MCF 10A (cell line): ENCODE measurements around the gene PARD3B. TPM values are rescaled to one million over a fixed set of nuclear protein-coding genes. Genes with fewer than 3 reads are reported as not detected.

ENCODE experiments used
- BruUV-seq: library from RNA; stranded (reverse); fragments of 400-500 nt; replicated peaks from 2 replicates; lab custom pipeline; 2021; lab: Mats Ljungman, UMichigan
- CTCF ChIA-PET: fragments of 300-600 bp; sonication (Branson Sonifier 250); formaldehyde crosslinking; extraction: SDS; loops from one replicate; lab custom pipeline; 2021; ENCODE audit warnings: antibody characterized with exemption, inconsistent platforms; lab: Yijun Ruan, JAX
- POLR2A ChIA-PET: fragments of 300-600, 350-650 bp; sonication (Branson Sonifier 250); formaldehyde crosslinking; extraction: SDS; loops from one replicate; lab custom pipeline; 2020; ENCODE audit warnings: antibody characterized with exemption, inconsistent platforms; lab: Yijun Ruan, JAX
- DNase-seq: peaks from one replicate; pipeline ENCODE4 v3.0.0-alpha.2; 2018; ENCODE audit not compliant: unreplicated experiment
- H3K27ac Mint-ChIP-seq: one replicate; pipeline ENCODE4 v1.8.0; 2022; ENCODE audit warnings: mild to moderate bottlenecking, low read depth, mixed read lengths; ENCODE audit not compliant: unreplicated experiment
- H3K27me3 Mint-ChIP-seq: one replicate; pipeline ENCODE4 v1.8.0; 2022; ENCODE audit warnings: mixed read lengths; ENCODE audit not compliant: insufficient read depth, unreplicated experiment
- H3K36me3 Mint-ChIP-seq: one replicate; pipeline ENCODE4 v1.8.0; 2022; ENCODE audit warnings: mild to moderate bottlenecking, moderate library complexity, mixed read lengths; ENCODE audit not compliant: insufficient read depth, unreplicated experiment
- H3K4me1 Mint-ChIP-seq: one replicate; pipeline ENCODE4 v1.8.0; 2022; ENCODE audit warnings: mixed read lengths; ENCODE audit not compliant: insufficient read depth, unreplicated experiment
- H3K4me3 Mint-ChIP-seq: one replicate; pipeline ENCODE4 v1.8.0; 2022; ENCODE audit warnings: mild to moderate bottlenecking, moderate library complexity, mixed read lengths; ENCODE audit not compliant: unreplicated experiment
- H3K9me3 Mint-ChIP-seq: one replicate; pipeline ENCODE4 v1.8.0; 2022; ENCODE audit warnings: mixed read lengths; ENCODE audit not compliant: unreplicated experiment
- CTCF ChIP-seq: fragments of 200-600 bp; IDR thresholded peaks from one replicate; pipeline ENCODE4 v1.8.0; 2022; ENCODE audit warnings: antibody characterized with exemption, mild to moderate bottlenecking; ENCODE audit not compliant: unreplicated experiment
- intact Hi-C: fragments of 100-400 bp; cut with micrococcal nuclease; formaldehyde crosslinking; loops from 2 replicates; pipeline ENCODE4 v1.14.1; 2022
- total RNA-seq: library from RNA; stranded (reverse); gene quantifications from 2 replicates; pipeline ENCODE4 v1.2.3, GENCODE V29; 2022

PARD3B gene
- total RNA-seq, 1 experiment from 2014 or later: 11.6 TPM

GRCh38 chr2:205556841-205557539 is 1011.7 kb downstream of the PARD3B start:
- Mint-ChIP-seq H3K27ac (no peak overlapping the region), H3K4me3 (no peak overlapping the region), H3K36me3 (no peaks in the 10 kb centered on the region), H3K27me3 (no peaks in the 10 kb centered on the region), H3K4me1 (no peaks in the 10 kb centered on the region), H3K9me3 (no peaks in the 10 kb centered on the region)
- ChIA-PET CTCF (interaction anchor here (0.5 kb wide), 2 partner anchors 385 to 1137 kb away, joined by 3 to 5 read pairs; no protein-coding TSS in a partner anchor), POLR2A (interaction anchor here (0.6 kb wide), 1 partner anchor 10 kb away, joined by 3 read pairs; no protein-coding TSS in a partner anchor)
- TF ChIP-seq CTCF: no peak
- no peak for DNase-seq
- intact Hi-C loops: no loop called here
- no TSS peak for BruUV-seq

GRCh38 chr2:205557873-205558272 is 1012.6 kb downstream of the PARD3B start:
- Mint-ChIP-seq H3K4me3 (no peak overlapping the region), H3K27me3 (no peaks in the 10 kb centered on the region), H3K27ac (no peak overlapping the region), H3K9me3 (no peaks in the 10 kb centered on the region), H3K4me1 (no peaks in the 10 kb centered on the region), H3K36me3 (no peaks in the 10 kb centered on the region)
- no peak for TF ChIP-seq CTCF
- no peak for DNase-seq
- ChIA-PET POLR2A (no interaction called here), CTCF (no interaction called here)
- BruUV-seq: no TSS peak
- intact Hi-C loops: no loop called here

DNA sequence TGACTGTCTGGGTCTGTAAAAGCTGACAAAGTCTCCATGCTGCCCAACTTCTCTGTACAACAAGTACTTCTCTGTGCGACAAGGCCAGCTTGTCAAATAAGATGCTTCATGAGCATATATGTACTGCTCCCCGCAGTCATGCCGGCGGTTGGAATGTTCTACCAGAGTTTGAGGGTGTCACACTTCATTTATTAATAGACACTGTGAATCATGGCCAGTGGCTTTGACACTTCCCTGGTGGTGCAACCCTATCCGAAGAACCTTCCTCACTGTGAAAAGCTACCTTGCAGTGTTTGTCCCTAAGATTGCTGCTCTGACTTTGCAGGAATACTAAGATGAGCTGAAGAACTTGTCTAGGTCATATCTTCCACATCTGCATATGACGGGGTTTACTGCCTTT is 1016.2 kb downstream of the PARD3B start:
- Mint-ChIP-seq H3K4me3 (no peak overlapping the region), H3K4me1 (peaks cover 4% of the 10 kb centered on the region), H3K9me3 (no peaks in the 10 kb centered on the region), H3K36me3 (no peaks in the 10 kb centered on the region), H3K27ac (no peak overlapping the region), H3K27me3 (no peaks in the 10 kb centered on the region)
- DNase-seq: no peak
- ChIA-PET CTCF (no interaction called here), POLR2A (no interaction called here)
- no peak for TF ChIP-seq CTCF
- intact Hi-C loops: no loop called here
- BruUV-seq: no TSS peak

- peak; percentile 16 for DNase-seq
- POLR2A ChIA-PET: no interaction called here
- H3K27ac Mint-ChIP-seq: no peak overlapping the region
- H3K36me3 Mint-ChIP-seq: no peaks in the 10 kb centered on the region
- H3K9me3 Mint-ChIP-seq: no peaks in the 10 kb centered on the region
- TF ChIP-seq CTCF: peak; percentile 22
- CTCF ChIA-PET: no interaction called here
- peaks cover 7% of the 10 kb centered on the region for H3K4me1 Mint-ChIP-seq
- intact Hi-C loops: no loop called here
- no TSS peak for BruUV-seq
- no peak overlapping the region for H3K4me3 Mint-ChIP-seq
- H3K27me3 Mint-ChIP-seq: no peaks in the 10 kb centered on the region
These were observed 1018.4 kb downstream of the PARD3B start for GRCh38 chr2:205563646-205564045.
